K562 (cell line): Measurements from ENCODE around the gene RASGRP4. TPM values are rescaled to one million over a fixed set of nuclear protein-coding genes. Genes with fewer than 3 reads are reported as not detected.

ENCODE experiments used
- ATAC-seq: fragments of 200-7000 bp; cut with Tn5 transposase; 3 replicates; pipeline ENCODE4 v1.9.1; 2020; ENCODE audit warnings: moderate library complexity
- BruUV-seq: library from RNA; stranded (reverse); fragments of 400-500 nt; replicated peaks from 2 replicates; lab custom pipeline; 2021; lab: Mats Ljungman, UMichigan
- CTCF ChIA-PET: fragments of 300-600 bp; formaldehyde crosslinking; extraction: SDS; loops from one replicate; lab custom pipeline; 2021; ENCODE audit warnings: low intra/inter-chr PET ratio; lab: Yijun Ruan, JAX
- POLR2A ChIA-PET: fragments of 300-600, 350-650 bp; sonication (Branson Sonifier 250); formaldehyde crosslinking; extraction: SDS; loops from one replicate; lab custom pipeline; 2021; ENCODE audit warnings: antibody characterized with exemption, inconsistent platforms; lab: Yijun Ruan, JAX
- DNase-seq, 4 experiments: peaks; one replicate each; pipeline versions ENCODE4 v3.0.0 to v3.0.0-alpha.2; 2011 to 2018; ENCODE audit warnings: low spot score in 3 of 4, mixed read lengths in 3 of 4; ENCODE audit errors: extremely low read depth in 1 of 4
- FAIRE-seq: peaks from 2 replicates; lab custom pipeline; 2011; peaks lifted over from hg19 to GRCh38; lab: Jason Lieb, UNC
- H2AFZ ChIP-seq: 2 replicates; pipeline ENCODE4 v1.6.0; 2011; ENCODE audit warnings: low read depth, low read length, control low read depth, inconsistent platforms
- H3K27ac ChIP-seq: fragments of 200-600 bp; 3 replicates; pipeline ENCODE4 v1.8.0; 2011; ENCODE audit warnings: low read depth, mild to moderate bottlenecking, control low read depth, inconsistent platforms, low read length, moderate library complexity, mixed read lengths; ENCODE audit errors: extremely low read depth
- H3K27me3 ChIP-seq, 2 experiments: fragments of 300-600 bp in 1 of 2; 2 replicates in 1 of 2; 3 replicates in 1 of 2; pipeline versions ENCODE4 v1.6.0 to v1.8.0; 2011; ENCODE audit warnings: inconsistent platforms in 2 of 2, low read length in 2 of 2, mild to moderate bottlenecking in 1 of 2, mixed read lengths in 1 of 2, moderate library complexity in 1 of 2; ENCODE audit not compliant: control insufficient read depth in 2 of 2, insufficient read depth in 2 of 2
- H3K36me3 ChIP-seq: fragments of 300-600 bp; 3 replicates; pipeline ENCODE4 v1.8.0; 2011; ENCODE audit warnings: mild to moderate bottlenecking, low read length, inconsistent platforms; ENCODE audit not compliant: control insufficient read depth, insufficient read depth
- H3K4me1 ChIP-seq, 2 experiments: fragments of 200-600 bp in 1 of 2; replicated peaks in 1 of 2; 2 replicates in 1 of 2; 3 replicates in 1 of 2; pipeline versions ENCODE4 v1.5.1 to v1.8.0; 2011; ENCODE audit warnings: inconsistent platforms in 2 of 2, low read length in 2 of 2, mild to moderate bottlenecking in 1 of 2, mixed read lengths in 1 of 2, moderate library complexity in 1 of 2; ENCODE audit not compliant: control insufficient read depth in 2 of 2, insufficient read depth in 2 of 2
- H3K4me2 ChIP-seq: 2 replicates; pipeline ENCODE4 v1.6.1; 2011; ENCODE audit warnings: low read length, control low read depth, inconsistent platforms, mixed read lengths; ENCODE audit not compliant: insufficient read depth
- H3K4me3 ChIP-seq: fragments of 200-600 bp; sonication (generic), shearing (Covaris generic); 2 replicates; pipeline ENCODE4 v1.5.1; 2016; ENCODE audit warnings: control low read depth, inconsistent platforms
- H3K79me2 ChIP-seq: fragments of 200-600 bp; 3 replicates; pipeline ENCODE4 v1.8.0; 2011; ENCODE audit warnings: low read length, inconsistent platforms; ENCODE audit not compliant: control insufficient read depth, insufficient read depth
- H3K9ac ChIP-seq, 2 experiments: 2 replicates each; pipeline versions ENCODE4 v1.6.0 to v1.6.1; 2011; ENCODE audit warnings: low read depth in 2 of 2, low read length in 2 of 2, control low read depth in 1 of 2, inconsistent platforms in 1 of 2, mild to moderate bottlenecking in 1 of 2, mixed read lengths in 1 of 2; ENCODE audit not compliant: insufficient read depth in 1 of 2
- H3K9me1 ChIP-seq: one replicate; pipeline ENCODE4 v1.6.0; 2011; ENCODE audit warnings: inconsistent platforms, mild to moderate bottlenecking, low read length, moderate library complexity; ENCODE audit not compliant: control insufficient read depth, insufficient read depth
- H3K9me3 ChIP-seq: replicated peaks from 2 replicates; pipeline ENCODE4 v1.5.1; 2011; ENCODE audit warnings: low read depth, low read length, inconsistent platforms; ENCODE audit not compliant: control insufficient read depth, insufficient read depth
- H4K20me1 ChIP-seq: replicated peaks from 2 replicates; pipeline ENCODE4 v1.6.1; 2011; ENCODE audit warnings: low read length, inconsistent platforms, mixed read lengths; ENCODE audit not compliant: control insufficient read depth, insufficient read depth
- ARID1B ChIP-seq: fragments of 450-650 bp; IDR thresholded peaks from 2 replicates; pipeline ENCODE4 v1.6.1; 2016; ENCODE audit warnings: antibody characterized with exemption, mild to moderate bottlenecking, inconsistent platforms
- DPF2 ChIP-seq: fragments of 450-650 bp; IDR thresholded peaks from 2 replicates; pipeline ENCODE4 v1.6.1; 2016
- EHMT2 ChIP-seq: fragments of 450-650 bp; IDR thresholded peaks from 2 replicates; pipeline ENCODE4 v1.6.1; 2018; ENCODE audit warnings: antibody characterized with exemption
- ETV6 ChIP-seq, 3 experiments: fragments of 150-350 bp in 1 of 3; sonication (generic) in 1 of 3; formaldehyde crosslinking in 1 of 3; IDR thresholded peaks; 2 replicates each; pipeline versions ENCODE4 v1.6.1 to v1.8.0; 2014 to 2022; ENCODE audit warnings: borderline replicate concordance in 2 of 3, low read depth in 2 of 3, antibody characterized with exemption in 1 of 3, low read length in 1 of 3, mild to moderate bottlenecking in 1 of 3, missing genetic modification reagents in 1 of 3
- NBN ChIP-seq: fragments of 450-650 bp; IDR thresholded peaks from 2 replicates; pipeline ENCODE4 v1.6.1; 2016; ENCODE audit warnings: low read depth, mild to moderate bottlenecking
- NFATC3 ChIP-seq: fragments of 450-650 bp; IDR thresholded peaks from 2 replicates; pipeline ENCODE4 v1.6.1; 2017; ENCODE audit warnings: mild to moderate bottlenecking
- RFX1 ChIP-seq: fragments of 450-650 bp; IDR thresholded peaks from 2 replicates; pipeline ENCODE4 v1.6.1; 2016; ENCODE audit warnings: mild to moderate bottlenecking, moderate library complexity
- ZNF184 ChIP-seq: sonication (generic); formaldehyde crosslinking; IDR thresholded peaks from 2 replicates; pipeline ENCODE4 v1.5.0; 2020; ENCODE audit warnings: missing genetic modification reagents
- ZNF408 ChIP-seq: fragments of 250-450 bp; sonication (Bioruptor Pico); IDR thresholded peaks from 2 replicates; pipeline ENCODE4 v1.4.0; 2020; ENCODE audit warnings: low read depth, mild to moderate bottlenecking, moderate library complexity
- ZNF57 ChIP-seq: fragments of 450-650 bp; formaldehyde crosslinking; IDR thresholded peaks from 2 replicates; pipeline ENCODE4 v1.4.0; 2020; ENCODE audit warnings: mild to moderate bottlenecking, moderate library complexity
- WGBS: fragments of 100-300 bp; shearing (Covaris generic); methylation state at CpG from one replicate; pipeline ENCODE4 v1.1.6; 2016; ENCODE audit warnings: low coverage, mixed read lengths; ENCODE audit not compliant: insufficient coverage; ENCODE audit errors: missing lambda C conversion rate; 5-methylcytosine and 5-hydroxymethylcytosine counted together
- in situ Hi-C: fragments of 300-500 bp; cut with MboI; formaldehyde crosslinking; loops from 4 replicates; pipeline ENCODE4 v1.15.0; 2018; ENCODE audit warnings: inconsistent platforms, mixed read lengths
- intact Hi-C: fragments of 100-400 bp; cut with micrococcal nuclease; formaldehyde crosslinking; loops from 2 replicates; pipeline ENCODE4 v1.14.2; 2022
- polyA plus RNA-seq, 8 experiments: library from polyadenylated mRNA; depleted of rRNA in 4 of 8; stranded (reverse) in 5 of 8; unstranded in 3 of 8; fragments of >200 nt; fragmentation: Nextera tagmentation in 2 of 8; fragmentation: Illumina TruSeq in 1 of 8; extraction: Ambion mirVana in 2 of 8; extraction: Trizol in 1 of 8; gene quantifications; 2 replicates each; pipeline versions ENCODE4 v1.2.1 to v1.2.3, GENCODE V29; 2011 to 2014; ENCODE audit warnings: inconsistent platforms in 1 of 8, missing spikeins in 1 of 8
- total RNA-seq, 7 experiments: library from RNA; depleted of rRNA in 6 of 7; stranded (reverse); fragments of >200 nt in 6 of 7; fragmentation: Illumina TruSeq in 2 of 7; extraction: Trizol in 2 of 7; gene quantifications; 2 replicates each; pipeline versions ENCODE4 v1.2.1 to v1.2.3, GENCODE V29; 2011 to 2021; ENCODE audit warnings: low replicate concordance in 1 of 7
- TF ChIP-seq, protein P1 (sequence below): fragments of 450-650 bp; IDR thresholded peaks from 2 replicates; pipeline ENCODE4 v1.6.1; 2017; ENCODE audit warnings: antibody characterized with exemption, mild to moderate bottlenecking
- TF ChIP-seq, protein P2 (sequence below), 2 experiments: IDR thresholded peaks in 1 of 2; conservative IDR thresholded peaks in 1 of 2; 2 replicates each; pipeline ENCODE4 v1.6.1; 2016; ENCODE audit warnings: low read depth in 2 of 2, mild to moderate bottlenecking in 1 of 2, missing compliant biosample characterization in 1 of 2, missing genetic modification characterization in 1 of 2, moderate library complexity in 1 of 2
- TF ChIP-seq, protein P3 (sequence below): fragments of 450-650 bp; IDR thresholded peaks from 2 replicates; pipeline ENCODE4 v1.7.0; 2016; ENCODE audit warnings: borderline replicate concordance

Gene RASGRP4
- total and polyA plus RNA-seq, 9 of the 15 experiments (the other 6 are each of a cell fraction or from before 2014, with no cell fraction given), result 0.39 to 4.6 (median 3.8) TPM

DNA sequence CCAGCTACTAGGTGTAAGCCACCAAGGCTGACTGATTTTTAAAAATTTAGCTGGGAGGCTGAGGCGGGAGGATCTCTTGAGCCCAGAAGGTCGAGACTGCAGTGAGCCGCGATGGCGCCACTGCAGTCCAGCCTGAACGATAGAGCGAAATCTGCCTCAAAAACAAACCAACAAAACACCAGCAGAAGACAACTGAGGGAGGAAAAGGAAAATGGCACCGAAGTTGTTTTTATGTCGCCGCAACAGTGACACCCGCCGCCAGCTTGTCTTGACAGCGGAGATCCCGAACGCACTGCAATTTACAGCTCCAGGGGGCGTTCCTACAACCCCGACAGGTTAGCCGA, 23.4 kb downstream of the RASGRP4 start:
- CTCF ChIA-PET, result interaction anchor here (0.6 to 2.0 kb wide), 8 partner anchors 112 to 549 kb away, joined by 3 to 10 read pairs (median 5); partner anchors contain the start of genes MRPS12 and SARS2
- FAIRE-seq, result peak; percentile 94
- POLR2A ChIA-PET, result interaction anchor here (0.6 to 3.5 kb wide), 14 partner anchors 11 to 622 kb away, joined by 3 to 30 read pairs (median 4); partner anchors contain the start of genes GGN, PSMD8 and SPRED3
- no peak for DNase-seq
- peak overlapping the region; percentile 78 for H3K4me2 ChIP-seq
- peak overlapping the region; percentile 77 to 93 for H3K9ac ChIP-seq
- H2AFZ ChIP-seq, result peak overlapping the region; percentile 100
- H3K9me3 ChIP-seq, result no peaks in the 10 kb centered on the region
- 1% methylated on average over 18 of the region's 18 CpGs for WGBS
- peak overlapping the region; percentile 89 for H3K27ac ChIP-seq
- peaks cover 3% of the 10 kb centered on the region for H3K9me1 ChIP-seq
- no peak for ATAC-seq
- peaks cover 6 to 33% of the 10 kb centered on the region in 2 experiments; a peak in 4 of 5 replicates for H3K4me1 ChIP-seq
- no peaks in the 10 kb centered on the region for H3K27me3 ChIP-seq
- no peaks in the 10 kb centered on the region for H4K20me1 ChIP-seq
- in situ Hi-C loops (loop anchor here (5.0 kb wide), 1 partner anchor 230 kb away; no protein-coding TSS in a partner anchor), intact Hi-C loops (loop anchor here (5.0 kb wide), 1 partner anchor 550 kb away; no protein-coding TSS in a partner anchor)
- H3K79me2 ChIP-seq, result peaks cover 17% of the 10 kb centered on the region; the same call in 2 of the 3 replicates
- no TSS peak for BruUV-seq
- H3K4me3 ChIP-seq, result peak overlapping the region; percentile 30
- peaks cover 20% of the 10 kb centered on the region; the same call in 2 of the 3 replicates for H3K36me3 ChIP-seq
- TF ChIP-seq NBN (0 out of 2 replicates have a peak, but pooled peaks have one; percentile 37), NFATC3 (0 out of 2 replicates have a peak, but pooled peaks have one; percentile 34), RFX1 (no peak), ZNF408 (no peak), ZNF57 (CRISPR knock-in tag) (no peak), ETV6 (IDR thresholded peaks at IDR 0.05; ENCODE audit: borderline replicate concordance in 1 of 2, low read depth in 2 of 2, low read length in 1 of 2) (no peak), ETV6 (CRISPR knock-in tag; IDR thresholded peaks at IDR 0.05; ENCODE audit: borderline replicate concordance) (no peak), ARID1B (0 out of 2 replicates have a peak, but pooled peaks have one; percentile 6), DPF2 (0 out of 2 replicates have a peak, but pooled peaks have one; percentile 45), ZNF184 (CRISPR knock-in tag) (no peak), EHMT2 (peak; percentile 78; the same call in 1 of the 2 replicates)
- TF ChIP-seq, protein P1, sequence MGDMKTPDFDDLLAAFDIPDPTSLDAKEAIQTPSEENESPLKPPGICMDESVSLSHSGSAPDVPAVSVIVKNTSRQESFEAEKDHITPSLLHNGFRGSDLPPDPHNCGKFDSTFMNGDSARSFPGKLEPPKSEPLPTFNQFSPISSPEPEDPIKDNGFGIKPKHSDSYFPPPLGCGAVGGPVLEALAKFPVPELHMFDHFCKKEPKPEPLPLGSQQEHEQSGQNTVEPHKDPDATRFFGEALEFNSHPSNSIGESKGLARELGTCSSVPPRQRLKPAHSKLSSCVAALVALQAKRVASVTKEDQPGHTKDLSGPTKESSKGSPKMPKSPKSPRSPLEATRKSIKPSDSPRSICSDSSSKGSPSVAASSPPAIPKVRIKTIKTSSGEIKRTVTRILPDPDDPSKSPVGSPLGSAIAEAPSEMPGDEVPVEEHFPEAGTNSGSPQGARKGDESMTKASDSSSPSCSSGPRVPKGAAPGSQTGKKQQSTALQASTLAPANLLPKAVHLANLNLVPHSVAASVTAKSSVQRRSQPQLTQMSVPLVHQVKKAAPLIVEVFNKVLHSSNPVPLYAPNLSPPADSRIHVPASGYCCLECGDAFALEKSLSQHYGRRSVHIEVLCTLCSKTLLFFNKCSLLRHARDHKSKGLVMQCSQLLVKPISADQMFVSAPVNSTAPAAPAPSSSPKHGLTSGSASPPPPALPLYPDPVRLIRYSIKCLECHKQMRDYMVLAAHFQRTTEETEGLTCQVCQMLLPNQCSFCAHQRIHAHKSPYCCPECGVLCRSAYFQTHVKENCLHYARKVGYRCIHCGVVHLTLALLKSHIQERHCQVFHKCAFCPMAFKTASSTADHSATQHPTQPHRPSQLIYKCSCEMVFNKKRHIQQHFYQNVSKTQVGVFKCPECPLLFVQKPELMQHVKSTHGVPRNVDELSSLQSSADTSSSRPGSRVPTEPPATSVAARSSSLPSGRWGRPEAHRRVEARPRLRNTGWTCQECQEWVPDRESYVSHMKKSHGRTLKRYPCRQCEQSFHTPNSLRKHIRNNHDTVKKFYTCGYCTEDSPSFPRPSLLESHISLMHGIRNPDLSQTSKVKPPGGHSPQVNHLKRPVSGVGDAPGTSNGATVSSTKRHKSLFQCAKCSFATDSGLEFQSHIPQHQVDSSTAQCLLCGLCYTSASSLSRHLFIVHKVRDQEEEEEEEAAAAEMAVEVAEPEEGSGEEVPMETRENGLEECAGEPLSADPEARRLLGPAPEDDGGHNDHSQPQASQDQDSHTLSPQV, result peak; percentile 63
- TF ChIP-seq, protein P2, sequence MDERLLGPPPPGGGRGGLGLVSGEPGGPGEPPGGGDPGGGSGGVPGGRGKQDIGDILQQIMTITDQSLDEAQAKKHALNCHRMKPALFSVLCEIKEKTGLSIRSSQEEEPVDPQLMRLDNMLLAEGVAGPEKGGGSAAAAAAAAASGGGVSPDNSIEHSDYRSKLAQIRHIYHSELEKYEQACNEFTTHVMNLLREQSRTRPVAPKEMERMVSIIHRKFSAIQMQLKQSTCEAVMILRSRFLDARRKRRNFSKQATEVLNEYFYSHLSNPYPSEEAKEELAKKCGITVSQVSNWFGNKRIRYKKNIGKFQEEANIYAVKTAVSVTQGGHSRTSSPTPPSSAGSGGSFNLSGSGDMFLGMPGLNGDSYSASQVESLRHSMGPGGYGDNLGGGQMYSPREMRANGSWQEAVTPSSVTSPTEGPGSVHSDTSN (CRISPR knock-in tag; IDR thresholded peaks at IDR 0.05; ENCODE audit: low read depth), result no peak
- TF ChIP-seq, protein P2 (tag; conservative IDR thresholded peaks at IDR 0.05; ENCODE audit: low read depth), result peak; percentile 79
- TF ChIP-seq, protein P3, sequence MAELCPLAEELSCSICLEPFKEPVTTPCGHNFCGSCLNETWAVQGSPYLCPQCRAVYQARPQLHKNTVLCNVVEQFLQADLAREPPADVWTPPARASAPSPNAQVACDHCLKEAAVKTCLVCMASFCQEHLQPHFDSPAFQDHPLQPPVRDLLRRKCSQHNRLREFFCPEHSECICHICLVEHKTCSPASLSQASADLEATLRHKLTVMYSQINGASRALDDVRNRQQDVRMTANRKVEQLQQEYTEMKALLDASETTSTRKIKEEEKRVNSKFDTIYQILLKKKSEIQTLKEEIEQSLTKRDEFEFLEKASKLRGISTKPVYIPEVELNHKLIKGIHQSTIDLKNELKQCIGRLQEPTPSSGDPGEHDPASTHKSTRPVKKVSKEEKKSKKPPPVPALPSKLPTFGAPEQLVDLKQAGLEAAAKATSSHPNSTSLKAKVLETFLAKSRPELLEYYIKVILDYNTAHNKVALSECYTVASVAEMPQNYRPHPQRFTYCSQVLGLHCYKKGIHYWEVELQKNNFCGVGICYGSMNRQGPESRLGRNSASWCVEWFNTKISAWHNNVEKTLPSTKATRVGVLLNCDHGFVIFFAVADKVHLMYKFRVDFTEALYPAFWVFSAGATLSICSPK, result no peak
